Liver (tissue), 9 donors: ENCODE data around the gene SAMD4B. TPM values are rescaled to one million over a fixed set of nuclear protein-coding genes. Genes with fewer than 3 reads are reported as not detected.

Experiments
- DNase-seq: peaks from one replicate; pipeline ENCODE4 v3.0.0-alpha.2; 2017; ENCODE audit warnings: low spot score
- H3K27ac ChIP-seq, 2 donors: one replicate each; pipeline ENCODE4 v1.7.0; 2013; ENCODE audit warnings: inconsistent platforms in 2 of 2, low read length in 2 of 2, control low read depth in 1 of 2, low read depth in 1 of 2, mild to moderate bottlenecking in 1 of 2
- H3K27me3 ChIP-seq, 4 donors: one replicate each; pipeline versions ENCODE4 v1.6.1 to v1.7.0; 2013; ENCODE audit warnings: low read length in 3 of 4, inconsistent platforms in 1 of 4, mild to moderate bottlenecking in 1 of 4, moderate library complexity in 1 of 4; ENCODE audit not compliant: control insufficient read depth in 4 of 4, insufficient read depth in 4 of 4
- H3K36me3 ChIP-seq, 4 donors: one replicate each; pipeline versions ENCODE4 v1.6.1 to v1.7.0; 2013; ENCODE audit warnings: low read length in 3 of 4, mild to moderate bottlenecking in 3 of 4, low read depth in 1 of 4, moderate library complexity in 1 of 4; ENCODE audit not compliant: control insufficient read depth in 4 of 4, insufficient read depth in 3 of 4
- H3K4me1 ChIP-seq, 4 donors: one replicate each; pipeline versions ENCODE4 v1.6.1 to v1.7.0; 2013; ENCODE audit warnings: low read length in 3 of 4, mild to moderate bottlenecking in 3 of 4, moderate library complexity in 1 of 4; ENCODE audit not compliant: control insufficient read depth in 4 of 4, insufficient read depth in 4 of 4
- H3K4me3 ChIP-seq, 3 donors: one replicate each; pipeline versions ENCODE4 v1.6.1 to v1.7.0; 2013; ENCODE audit warnings: low read length in 3 of 3, control low read depth in 1 of 3, low read depth in 1 of 3, mild to moderate bottlenecking in 1 of 3
- H3K9ac ChIP-seq, 2 donors: one replicate each; pipeline ENCODE4 v1.7.0; 2013; ENCODE audit warnings: low read length in 2 of 2, mild to moderate bottlenecking in 2 of 2, moderate library complexity in 2 of 2, control low read depth in 1 of 2, low read depth in 1 of 2
- H3K9me3 ChIP-seq, 4 donors: one replicate each; pipeline versions ENCODE4 v1.6.1 to v1.7.0; 2013; ENCODE audit warnings: low read length in 3 of 4; ENCODE audit not compliant: control insufficient read depth in 4 of 4
- ATF3 ChIP-seq: IDR thresholded peaks from 2 replicates; pipeline ENCODE4 v1.6.1; 2016; ENCODE audit warnings: antibody characterized with exemption
- CTCF ChIP-seq: fragments of 150-350 bp; IDR thresholded peaks from 2 replicates; pipeline ENCODE4 v1.5.1; 2017; ENCODE audit warnings: improper control_type of control experiment, low read depth, low read length; ENCODE audit not compliant: missing input control
- EGR1 ChIP-seq, 2 donors: IDR thresholded peaks; 2 replicates each; pipeline ENCODE4 v1.6.1; 2016 to 2018; ENCODE audit warnings: antibody characterized with exemption in 2 of 2, low read depth in 2 of 2
- FOXA1 ChIP-seq: IDR thresholded peaks from 2 replicates; pipeline ENCODE4 v1.6.1; 2016; ENCODE audit warnings: antibody characterized with exemption
- FOXA2 ChIP-seq: IDR thresholded peaks from 2 replicates; pipeline ENCODE4 v1.6.1; 2016; ENCODE audit warnings: antibody characterized with exemption
- GABPA ChIP-seq, 2 donors: IDR thresholded peaks in 1 of 2; conservative IDR thresholded peaks in 1 of 2; 2 replicates each; pipeline ENCODE4 v1.6.1; 2016; ENCODE audit warnings: antibody characterized with exemption in 2 of 2, mild to moderate bottlenecking in 1 of 2, moderate library complexity in 1 of 2
- HNF4A ChIP-seq, 2 donors: conservative IDR thresholded peaks; 2 replicates each; pipeline ENCODE4 v1.6.1; 2016; ENCODE audit warnings: antibody characterized with exemption in 2 of 2, mild to moderate bottlenecking in 2 of 2
- HNF4G ChIP-seq: IDR thresholded peaks from 2 replicates; pipeline ENCODE4 v1.6.1; 2016; ENCODE audit warnings: antibody characterized with exemption
- JUND ChIP-seq, 2 donors: IDR thresholded peaks; 2 replicates each; pipeline ENCODE4 v1.6.1; 2016; ENCODE audit warnings: antibody characterized with exemption in 2 of 2
- MAX ChIP-seq: IDR thresholded peaks from 2 replicates; pipeline ENCODE4 v1.6.1; 2016; ENCODE audit warnings: antibody characterized with exemption
- NR2F2 ChIP-seq: IDR thresholded peaks from 2 replicates; pipeline ENCODE4 v1.6.1; 2016; ENCODE audit warnings: antibody characterized with exemption
- RAD21 ChIP-seq, 2 donors: IDR thresholded peaks; 2 replicates each; pipeline ENCODE4 v1.6.1; 2016; ENCODE audit warnings: antibody characterized with exemption in 2 of 2, mild to moderate bottlenecking in 2 of 2
- REST ChIP-seq: IDR thresholded peaks from 2 replicates; pipeline ENCODE4 v1.6.1; 2016; ENCODE audit warnings: antibody characterized with exemption, mild to moderate bottlenecking
- RXRA ChIP-seq, 2 donors: IDR thresholded peaks; 2 replicates each; pipeline ENCODE4 v1.6.1; 2017 to 2018; ENCODE audit warnings: antibody characterized with exemption in 2 of 2, mild to moderate bottlenecking in 1 of 2
- SP1 ChIP-seq: IDR thresholded peaks from 2 replicates; pipeline ENCODE4 v1.6.1; 2018; ENCODE audit warnings: antibody characterized with exemption, mild to moderate bottlenecking
- TAF1 ChIP-seq: conservative IDR thresholded peaks from 2 replicates; pipeline ENCODE4 v1.6.1; 2016; ENCODE audit warnings: antibody characterized with exemption, mild to moderate bottlenecking
- YY1 ChIP-seq: IDR thresholded peaks from 2 replicates; pipeline ENCODE4 v1.6.1; 2016; ENCODE audit warnings: antibody characterized with exemption, mild to moderate bottlenecking
- ZBTB33 ChIP-seq: IDR thresholded peaks from 2 replicates; pipeline ENCODE4 v1.6.1; 2016; ENCODE audit warnings: antibody characterized with exemption
- WGBS: extraction: QIAGEN DNeasy Blood & Tissue Kit; methylation state at CpG from one replicate; pipeline ENCODE4 v1.1.7; 2013; 5-methylcytosine and 5-hydroxymethylcytosine counted together
- polyA plus RNA-seq, 2 donors: library from polyadenylated mRNA; stranded (reverse) in 1 of 2; unstranded in 1 of 2; fragments of 200-250 nt in 1 of 2; fragments of >200 nt in 1 of 2; fragmentation: Nextera tagmentation in 1 of 2; extraction: Ambion mirVana in 1 of 2; gene quantifications; one replicate each; pipeline versions ENCODE4 v1.2.1 to v1.2.3, GENCODE V29; 2013 to 2015
- total RNA-seq, 2 donors: library from RNA; depleted of rRNA; stranded (reverse); fragments of >200 nt; gene quantifications; one replicate each; pipeline ENCODE4 v1.2.3, GENCODE V29; 2014
- donor health status: healthy.
- donor health status: healthy.
- donor health status: healthy.
- donor health status: healthy.
- donor health status: healthy.

The SAMD4B gene
- total and polyA plus RNA-seq, 4 donors, result 17.3 to 39.4 (median 30.5) TPM

GRCh38 chr19:39360599-39360998 lies 18.4 kb downstream of the SAMD4B start (continued):
- TF ChIP-seq REST (no peak), EGR1 (IDR thresholded peaks at IDR 0.05; ENCODE audit: low read depth in 2 of 2) (no peak)

- WGBS, result 53% methylated on average over 6 of the region's 6 CpGs
- Histone ChIP-seq H3K4me1 (peaks cover 7 to 19% (median 14%) of the 10 kb centered on the region in 4 donors), H3K4me3 (no peak overlapping the region), H3K27me3 (no peaks in the 10 kb centered on the region), H3K27ac (peak overlapping the region; percentile 7 to 29), H3K9ac (no peak overlapping the region), H3K9me3 (no peaks in the 10 kb centered on the region), H3K36me3 (peaks cover 0 to 28% (median 22%) of the 10 kb centered on the region in 4 donors)
- DNase-seq, result no peak
- no peak for TF ChIP-seq FOXA1
- no peak for TF ChIP-seq TAF1
- TF ChIP-seq YY1, result peak; percentile 32
- TF ChIP-seq JUND (IDR thresholded peaks at IDR 0.05), result no peak
- TF ChIP-seq HNF4A (conservative IDR thresholded peaks at IDR 0.05), result peak; percentile 29 to 34
- no peak for TF ChIP-seq MAX
- no peak for TF ChIP-seq FOXA2
- TF ChIP-seq RAD21 (IDR thresholded peaks at IDR 0.05), result peak in 1 of 2 donors; percentile 28
- no peak for TF ChIP-seq ATF3
- TF ChIP-seq GABPA (IDR thresholded peaks at IDR 0.05 in 1 of 2, conservative IDR thresholded peaks at IDR 0.05 in 1 of 2), result no peak
- TF ChIP-seq SP1, result peak; percentile 65
- TF ChIP-seq HNF4G, result no peak
- peak; percentile 60 to 63 for TF ChIP-seq RXRA (IDR thresholded peaks at IDR 0.05)
- TF ChIP-seq NR2F2, result no peak
Observed at GRCh38 chr19:39362682-39363657, 20.7 kb downstream of the SAMD4B start.

GRCh38 chr19:39363901-39364457 lies 21.8 kb downstream of the SAMD4B start:
- peak overlapping the region in 1 of 2 donors; percentile 29 for H3K27ac ChIP-seq
- H3K4me3 ChIP-seq, result no peak overlapping the region
- WGBS, result 89% methylated on average over 5 of the region's 5 CpGs
- H3K36me3 ChIP-seq, result peaks cover 0 to 31% (median 16%) of the 10 kb centered on the region in 4 donors
- H3K27me3 ChIP-seq, result no peaks in the 10 kb centered on the region
- no peak overlapping the region for H3K9ac ChIP-seq
- no peak for DNase-seq
- peaks cover 7 to 19% (median 14%) of the 10 kb centered on the region in 4 donors for H3K4me1 ChIP-seq
- H3K9me3 ChIP-seq, result no peaks in the 10 kb centered on the region
- TF ChIP-seq CTCF (no peak), JUND (IDR thresholded peaks at IDR 0.05) (no peak), NR2F2 (no peak), SP1 (no peak), RXRA (IDR thresholded peaks at IDR 0.05) (no peak), ZBTB33 (no peak), GABPA (IDR thresholded peaks at IDR 0.05 in 1 of 2, conservative IDR thresholded peaks at IDR 0.05 in 1 of 2) (no peak)
